Tongue (tissue), 2 donors: Measurements from ENCODE around the gene SPOPL. TPM values are rescaled to one million over a fixed set of nuclear protein-coding genes. Genes with fewer than 3 reads are reported as not detected.
"Not testable (repeated sequence)": the region's sequence is repeated elsewhere in the genome, so short reads cannot be mapped to it uniquely, and the experiment has no call there.

Source experiments
- DNase-seq: peaks from one replicate; pipeline ENCODE4 v3.0.0-alpha.2; 2015
- total RNA-seq: library from RNA; depleted of rRNA; stranded (reverse); fragments of >200 nt; gene quantifications from one replicate; pipeline ENCODE4 v1.2.3, GENCODE V29; 2014

The SPOPL gene
- total RNA-seq, 1 donor from 2014 or later = 30.1 TPM

- no peak for DNase-seq
Observed at GRCh38 chr2:138494265-138494966, 7.2 kb upstream of the SPOPL start.

GRCh38 chr2:138495384-138495783, 6.2 kb upstream of the SPOPL start:
- DNase-seq = no peak

- no peak for DNase-seq
Observed at GRCh38 chr2:138496096-138496651, 5.4 kb upstream of the SPOPL start.

- DNase-seq = no peak
Observed at GRCh38 chr2:138497294-138497693, 4.3 kb upstream of the SPOPL start.

- no peak for DNase-seq
Observed at GRCh38 chr2:138499684-138500083, 1.9 kb upstream of the SPOPL start.

- no peak for DNase-seq
Observed at GRCh38 chr2:138500592-138501424, 762 bp upstream of the SPOPL start.

- peak; percentile 39 for DNase-seq
Observed at GRCh38 chr2:138502255-138503086, 901 bp downstream of the SPOPL start.

- DNase-seq = peak; percentile 14
Observed at GRCh38 chr2:138503087-138503442, 1.5 kb downstream of the SPOPL start.

- DNase-seq = no peak
Observed at GRCh38 chr2:138503652-138504051, 2.1 kb downstream of the SPOPL start.

GRCh38 chr2:138504092-138504491, 2.5 kb downstream of the SPOPL start:
- DNase-seq = no peak

- DNase-seq = no peak
Observed at GRCh38 chr2:138504546-138505235, 3.1 kb downstream of the SPOPL start.

- DNase-seq = no peak
Observed at GRCh38 chr2:138507267-138507666, 5.7 kb downstream of the SPOPL start.

- no peak for DNase-seq
Observed at GRCh38 chr2:138510319-138510718, 8.7 kb downstream of the SPOPL start.

GRCh38 chr2:138512672-138513071, 11.1 kb downstream of the SPOPL start:
- DNase-seq = no peak

GRCh38 chr2:138514173-138514572, 12.6 kb downstream of the SPOPL start:
- no peak for DNase-seq

GRCh38 chr2:138515092-138515491, 13.5 kb downstream of the SPOPL start:
- DNase-seq = no peak

- DNase-seq = no peak
Observed at GRCh38 chr2:138516030-138516704, 14.6 kb downstream of the SPOPL start.

GRCh38 chr2:138518860-138519259, 17.3 kb downstream of the SPOPL start:
- DNase-seq = no peak

GRCh38 chr2:138521821-138522220, 20.3 kb downstream of the SPOPL start:
- no peak for DNase-seq

- peak; percentile 40 for DNase-seq
Observed at GRCh38 chr2:138522556-138522955, 21.0 kb downstream of the SPOPL start.

- not testable (repeated sequence) for DNase-seq
Observed at GRCh38 chr2:138523018-138523672, 21.6 kb downstream of the SPOPL start.
